D721Med (cell line): Measurements from ENCODE around the gene FOXO3.

Source experiments
- DNase-seq: peaks from one replicate; pipeline ENCODE4 v3.0.0; 2011; ENCODE audit warnings: low spot score; ENCODE audit not compliant: insufficient read length
- FAIRE-seq: peaks from 2 replicates; lab custom pipeline; 2011; peaks lifted over from hg19 to GRCh38; lab: Jason Lieb, UNC
- CTCF ChIP-seq: IDR thresholded peaks from 2 replicates; pipeline ENCODE4 v1.5.1; 2012; ENCODE audit warnings: mild to moderate bottlenecking, control low read depth; ENCODE audit not compliant: insufficient read depth; ENCODE audit errors: missing control alignments

FOXO3 gene

GRCh38 chr6:108589244-108589791, 28.6 kb downstream of the FOXO3 start:
- no peak for DNase-seq
- no peak for TF ChIP-seq CTCF
- FAIRE-seq: no peak

GRCh38 chr6:108591040-108591816, 30.5 kb downstream of the FOXO3 start:
- no peak for TF ChIP-seq CTCF
- FAIRE-seq (no peak), DNase-seq (no peak)

- FAIRE-seq: no peak
- TF ChIP-seq CTCF: no peak
- no peak for DNase-seq
These were observed 31.9 kb downstream of the FOXO3 start for GRCh38 chr6:108592371-108593337.

GRCh38 chr6:108594151-108594550, 33.4 kb downstream of the FOXO3 start:
- FAIRE-seq (no peak), DNase-seq (no peak)
- no peak for TF ChIP-seq CTCF

GRCh38 chr6:108594640-108595039, 33.9 kb downstream of the FOXO3 start:
- no peak for DNase-seq
- FAIRE-seq: no peak
- no peak for TF ChIP-seq CTCF

GRCh38 chr6:108596956-108597355, 36.2 kb downstream of the FOXO3 start:
- FAIRE-seq: no peak
- no peak for TF ChIP-seq CTCF
- DNase-seq: no peak
